Neural cell (in vitro differentiated cells): ENCODE results near the gene HSD17B8. TPM values are rescaled to one million over a fixed set of nuclear protein-coding genes. Genes with fewer than 3 reads are reported as not detected.

ENCODE experiments used
- H2AFZ ChIP-seq: fragments of 200-600, 300-800 bp; sonication (generic), shearing (Covaris generic); 2 replicates; pipeline ENCODE4 v1.6.0; 2014; ENCODE audit warnings: low read depth, mild to moderate bottlenecking, antibody characterized with exemption, low read length, moderate library complexity
- H3F3A ChIP-seq: fragments of 200-600 bp; shearing (Covaris generic); 2 replicates; pipeline ENCODE4 v1.6.1; 2016; ENCODE audit warnings: mild to moderate bottlenecking, moderate library complexity, mixed read lengths, antibody characterized with exemption, low read length; ENCODE audit not compliant: insufficient read depth, poor library complexity, severe bottlenecking
- H3K27ac ChIP-seq: fragments of 200-600, 300-800 bp; sonication (generic), shearing (Covaris generic); 2 replicates; pipeline ENCODE4 v1.5.1; 2014; ENCODE audit warnings: mild to moderate bottlenecking, low read length, moderate library complexity
- H3K27me3 ChIP-seq: fragments of 300-800, 200-600 bp; sonication (generic), shearing (Covaris generic); 2 replicates; pipeline ENCODE4 v1.6.0; 2014; ENCODE audit warnings: mild to moderate bottlenecking, low read depth, low read length, moderate library complexity; ENCODE audit not compliant: insufficient read depth
- H3K36me3 ChIP-seq: fragments of 300-800, 200-600 bp; sonication (generic), shearing (Covaris generic); 2 replicates; pipeline ENCODE4 v1.5.1; 2014; ENCODE audit warnings: mild to moderate bottlenecking, antibody characterized with exemption, low read length, moderate library complexity; ENCODE audit not compliant: insufficient read depth
- H3K4me2 ChIP-seq: fragments of 300-800, 200-600 bp; sonication (generic), shearing (Covaris generic); 2 replicates; pipeline ENCODE4 v1.6.0; 2014; ENCODE audit warnings: mild to moderate bottlenecking, low read length
- H3K4me3 ChIP-seq: fragments of 300-800, 200-600 bp; sonication (generic), shearing (Covaris generic); 2 replicates; pipeline ENCODE4 v1.5.1; 2014; ENCODE audit warnings: mild to moderate bottlenecking, low read length, moderate library complexity
- H3K79me2 ChIP-seq: fragments of 200-600 bp; shearing (Covaris generic); replicated peaks from 2 replicates; pipeline ENCODE4 v1.6.0; 2014; ENCODE audit warnings: mild to moderate bottlenecking, low read length, moderate library complexity; ENCODE audit not compliant: insufficient read depth
- H3K9ac ChIP-seq: fragments of 300-800, 200-600 bp; sonication (generic), shearing (Covaris generic); 2 replicates; pipeline ENCODE4 v1.6.1; 2016; ENCODE audit warnings: mild to moderate bottlenecking, low read length, mixed read lengths
- H3K9me2 ChIP-seq: fragments of 200-600 bp; shearing (Covaris generic); 2 replicates; pipeline ENCODE4 v1.6.1; 2016; ENCODE audit warnings: mild to moderate bottlenecking, low read length, mixed read lengths; ENCODE audit not compliant: insufficient read depth
- H3K9me3 ChIP-seq: fragments of 200-600, 300-800 bp; sonication (generic), shearing (Covaris generic); 2 replicates; pipeline ENCODE4 v1.6.1; 2016; ENCODE audit warnings: mild to moderate bottlenecking, mixed run types, low read length, moderate library complexity, mixed read lengths
- H4K20me1 ChIP-seq: fragments of 200-600 bp; shearing (Covaris generic); 2 replicates; pipeline ENCODE4 v1.6.1; 2016; ENCODE audit warnings: mild to moderate bottlenecking, mixed run types; ENCODE audit not compliant: insufficient read depth
- CTCF ChIP-seq: fragments of 450-650 bp; IDR thresholded peaks from 2 replicates; pipeline ENCODE4 v1.5.1; 2014; ENCODE audit warnings: antibody characterized with exemption, mild to moderate bottlenecking, moderate library complexity; ENCODE audit not compliant: poor library complexity, severe bottlenecking
- EP300 ChIP-seq: fragments of 450-650 bp; conservative IDR thresholded peaks from 2 replicates; pipeline ENCODE4 v1.6.1; 2014; ENCODE audit warnings: antibody characterized with exemption, mild to moderate bottlenecking, moderate library complexity; ENCODE audit not compliant: poor library complexity, severe bottlenecking
- EZH2 ChIP-seq: fragments of 200-600, 300-800 bp; shearing (Covaris generic), sonication (generic); IDR thresholded peaks from 2 replicates; pipeline ENCODE4 v1.6.1; 2014; ENCODE audit warnings: antibody characterized with exemption, low read length, borderline replicate concordance, mild to moderate bottlenecking; ENCODE audit not compliant: insufficient read depth, poor library complexity, severe bottlenecking
- MXI1 ChIP-seq: fragments of 450-650 bp; conservative IDR thresholded peaks from 2 replicates; pipeline ENCODE4 v1.6.1; 2014; ENCODE audit warnings: antibody characterized with exemption, mild to moderate bottlenecking; ENCODE audit not compliant: poor library complexity, severe bottlenecking
- POLR2AphosphoS5 ChIP-seq: IDR thresholded peaks from 2 replicates; pipeline ENCODE4 v1.6.1; 2012
- RAD21 ChIP-seq: fragments of 450-650 bp; conservative IDR thresholded peaks from 2 replicates; pipeline ENCODE4 v1.6.1; 2014; ENCODE audit warnings: antibody characterized with exemption, mild to moderate bottlenecking, moderate library complexity
- SMC3 ChIP-seq: fragments of 450-650 bp; conservative IDR thresholded peaks from 2 replicates; pipeline ENCODE4 v1.6.1; 2014; ENCODE audit warnings: antibody characterized with exemption, mild to moderate bottlenecking, moderate library complexity; ENCODE audit not compliant: poor library complexity
- TAF1 ChIP-seq: IDR thresholded peaks from 2 replicates; pipeline ENCODE4 v1.6.1; 2012; ENCODE audit warnings: low read depth
- polyA plus RNA-seq: library from polyadenylated mRNA; depleted of rRNA; stranded (reverse); fragments of >200 nt; gene quantifications from 2 replicates; pipeline ENCODE4 v1.2.3, GENCODE V29; 2014
- TF ChIP-seq, protein P1 (sequence below): IDR thresholded peaks from 2 replicates; pipeline ENCODE4 v1.6.1; 2012; ENCODE audit warnings: borderline replicate concordance

HSD17B8 gene
- polyA plus RNA-seq, 1 donor from 2014 or later: 7.3 TPM

DNA sequence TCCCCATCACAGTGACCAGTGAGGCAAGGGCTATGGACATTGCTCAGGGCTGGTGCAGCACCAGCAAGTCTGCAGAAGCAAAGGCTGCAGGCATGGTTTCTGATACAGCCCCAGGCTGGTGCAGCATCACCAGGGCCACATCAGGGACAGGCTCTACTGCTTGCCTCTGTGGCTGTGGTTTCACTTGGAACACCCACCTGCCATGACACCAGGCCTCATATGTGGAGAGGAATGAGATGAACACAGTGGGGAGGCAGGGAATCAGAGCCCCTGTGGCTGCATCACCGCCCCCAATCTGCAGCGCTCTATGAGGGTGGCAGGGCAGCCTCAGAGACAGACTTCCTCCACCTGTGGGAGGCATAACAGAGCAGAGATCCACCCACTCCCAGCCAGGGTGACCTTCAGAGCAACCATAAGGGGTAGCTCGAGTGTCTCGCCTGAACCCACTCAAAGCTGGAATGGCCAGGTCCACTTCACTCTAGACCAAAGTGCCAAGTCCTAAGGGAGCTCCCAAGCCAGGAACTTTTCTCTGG, 11.7 kb downstream of the HSD17B8 start:
- no peak overlapping the region for H3K4me2 ChIP-seq
- H3K27me3 ChIP-seq: peaks cover 5% of the 10 kb centered on the region
- no peaks in the 10 kb centered on the region for H3K9me3 ChIP-seq
- no peaks in the 10 kb centered on the region for H3K79me2 ChIP-seq
- no peaks in the 10 kb centered on the region for H3K36me3 ChIP-seq
- H3F3A ChIP-seq: no peaks in the 10 kb centered on the region
- no peaks in the 10 kb centered on the region for H3K9me2 ChIP-seq
- no peaks in the 10 kb centered on the region for H4K20me1 ChIP-seq
- no peak for TF ChIP-seq MXI1
- H3K27ac ChIP-seq: no peak overlapping the region
- H3K9ac ChIP-seq: no peak overlapping the region
- no peak overlapping the region for H2AFZ ChIP-seq
- H3K4me3 ChIP-seq: no peak overlapping the region

DNA sequence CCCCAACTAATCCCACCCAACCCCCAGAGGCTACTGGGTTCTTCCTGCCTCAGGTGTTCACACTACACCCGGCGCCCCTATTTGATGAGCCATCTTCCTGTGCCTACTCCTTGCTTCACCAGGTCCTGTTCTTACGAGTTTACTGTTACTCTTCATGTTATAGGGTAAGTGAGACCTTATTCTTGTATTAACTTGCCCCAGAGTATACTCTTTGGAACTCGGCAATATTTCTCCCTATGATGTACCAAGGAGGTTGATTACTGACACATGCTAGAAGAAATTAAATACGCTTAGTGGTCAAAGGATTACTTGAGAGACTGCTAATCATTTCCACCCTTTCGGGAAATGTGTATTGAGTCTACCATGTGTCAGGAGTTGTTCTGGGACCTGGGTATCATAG, 12.8 kb downstream of the HSD17B8 start:
- no peak overlapping the region for H3K9ac ChIP-seq
- H3K36me3 ChIP-seq: no peaks in the 10 kb centered on the region
- no peaks in the 10 kb centered on the region for H3K9me3 ChIP-seq
- H3K27me3 ChIP-seq: peaks cover 5% of the 10 kb centered on the region
- no peaks in the 10 kb centered on the region for H3K9me2 ChIP-seq
- no peaks in the 10 kb centered on the region for H4K20me1 ChIP-seq
- no peak overlapping the region for H3K27ac ChIP-seq
- no peak overlapping the region for H3K4me3 ChIP-seq
- no peaks in the 10 kb centered on the region for H3F3A ChIP-seq
- no peak overlapping the region for H2AFZ ChIP-seq
- TF ChIP-seq EP300 (no peak), POLR2AphosphoS5 (no peak), SMC3 (no peak), MXI1 (no peak), RAD21 (no peak), TAF1 (no peak), CTCF (no peak), EZH2 (no peak)
- TF ChIP-seq, protein P1, sequence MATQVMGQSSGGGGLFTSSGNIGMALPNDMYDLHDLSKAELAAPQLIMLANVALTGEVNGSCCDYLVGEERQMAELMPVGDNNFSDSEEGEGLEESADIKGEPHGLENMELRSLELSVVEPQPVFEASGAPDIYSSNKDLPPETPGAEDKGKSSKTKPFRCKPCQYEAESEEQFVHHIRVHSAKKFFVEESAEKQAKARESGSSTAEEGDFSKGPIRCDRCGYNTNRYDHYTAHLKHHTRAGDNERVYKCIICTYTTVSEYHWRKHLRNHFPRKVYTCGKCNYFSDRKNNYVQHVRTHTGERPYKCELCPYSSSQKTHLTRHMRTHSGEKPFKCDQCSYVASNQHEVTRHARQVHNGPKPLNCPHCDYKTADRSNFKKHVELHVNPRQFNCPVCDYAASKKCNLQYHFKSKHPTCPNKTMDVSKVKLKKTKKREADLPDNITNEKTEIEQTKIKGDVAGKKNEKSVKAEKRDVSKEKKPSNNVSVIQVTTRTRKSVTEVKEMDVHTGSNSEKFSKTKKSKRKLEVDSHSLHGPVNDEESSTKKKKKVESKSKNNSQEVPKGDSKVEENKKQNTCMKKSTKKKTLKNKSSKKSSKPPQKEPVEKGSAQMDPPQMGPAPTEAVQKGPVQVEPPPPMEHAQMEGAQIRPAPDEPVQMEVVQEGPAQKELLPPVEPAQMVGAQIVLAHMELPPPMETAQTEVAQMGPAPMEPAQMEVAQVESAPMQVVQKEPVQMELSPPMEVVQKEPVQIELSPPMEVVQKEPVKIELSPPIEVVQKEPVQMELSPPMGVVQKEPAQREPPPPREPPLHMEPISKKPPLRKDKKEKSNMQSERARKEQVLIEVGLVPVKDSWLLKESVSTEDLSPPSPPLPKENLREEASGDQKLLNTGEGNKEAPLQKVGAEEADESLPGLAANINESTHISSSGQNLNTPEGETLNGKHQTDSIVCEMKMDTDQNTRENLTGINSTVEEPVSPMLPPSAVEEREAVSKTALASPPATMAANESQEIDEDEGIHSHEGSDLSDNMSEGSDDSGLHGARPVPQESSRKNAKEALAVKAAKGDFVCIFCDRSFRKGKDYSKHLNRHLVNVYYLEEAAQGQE: no peak
- no peaks in the 10 kb centered on the region for H3K79me2 ChIP-seq
- no peak overlapping the region for H3K4me2 ChIP-seq

DNA sequence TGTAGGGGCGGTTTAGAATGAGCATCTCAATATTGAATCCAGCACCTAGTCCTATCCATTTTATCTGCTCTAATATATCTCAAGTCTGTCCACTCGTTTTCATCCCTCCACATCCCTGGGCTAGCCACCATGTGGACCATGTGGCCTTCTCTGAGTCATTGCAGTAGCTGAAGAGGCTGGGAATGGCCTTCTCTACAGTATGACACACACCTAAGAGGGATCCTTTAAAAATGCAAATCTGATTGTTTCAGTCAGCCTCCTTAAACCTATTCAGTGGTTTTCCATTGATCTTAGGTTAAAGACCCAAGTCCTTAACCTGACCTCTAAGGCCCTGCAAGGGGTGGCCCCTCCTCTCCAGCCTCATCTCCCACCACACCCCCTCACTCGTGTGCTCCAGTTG, 13.2 kb downstream of the HSD17B8 start:
- H3K4me2 ChIP-seq: no peak overlapping the region
- H3K27me3 ChIP-seq: peaks cover 5% of the 10 kb centered on the region
- H3K36me3 ChIP-seq: no peaks in the 10 kb centered on the region
- TF ChIP-seq EZH2 (no peak), EP300 (no peak), SMC3 (no peak), TAF1 (no peak), MXI1 (no peak), POLR2AphosphoS5 (no peak), RAD21 (no peak), CTCF (no peak)
- TF ChIP-seq, protein P1: no peak
- H3K9ac ChIP-seq: no peak overlapping the region
- H3K27ac ChIP-seq: no peak overlapping the region
- no peaks in the 10 kb centered on the region for H3K79me2 ChIP-seq
- no peaks in the 10 kb centered on the region for H3K9me2 ChIP-seq
- H3K4me3 ChIP-seq: no peak overlapping the region
- H2AFZ ChIP-seq: no peak overlapping the region
- no peaks in the 10 kb centered on the region for H4K20me1 ChIP-seq
- no peaks in the 10 kb centered on the region for H3K9me3 ChIP-seq
- H3F3A ChIP-seq: no peaks in the 10 kb centered on the region
